OCI-LY1 (cell line): Measurements from ENCODE around the gene PLA2G2E.

Experiments
- EZH2 ChIP-seq: fragments of 200-600 bp; sonication (generic), shearing (Covaris generic); IDR thresholded peaks from 2 replicates; pipeline ENCODE4 v1.8.0; 2017; ENCODE audit warnings: borderline replicate concordance, mixed run types, mild to moderate bottlenecking, antibody characterized with exemption, low read length, moderate library complexity, mixed read lengths
- TF ChIP-seq, protein P1 (sequence below): fragments of 200-600 bp; sonication (generic), shearing (Covaris generic); IDR thresholded peaks from 2 replicates; pipeline ENCODE4 v1.5.1; 2017; ENCODE audit warnings: mild to moderate bottlenecking, antibody characterized with exemption, low read length, moderate library complexity, mixed read lengths

DNA sequence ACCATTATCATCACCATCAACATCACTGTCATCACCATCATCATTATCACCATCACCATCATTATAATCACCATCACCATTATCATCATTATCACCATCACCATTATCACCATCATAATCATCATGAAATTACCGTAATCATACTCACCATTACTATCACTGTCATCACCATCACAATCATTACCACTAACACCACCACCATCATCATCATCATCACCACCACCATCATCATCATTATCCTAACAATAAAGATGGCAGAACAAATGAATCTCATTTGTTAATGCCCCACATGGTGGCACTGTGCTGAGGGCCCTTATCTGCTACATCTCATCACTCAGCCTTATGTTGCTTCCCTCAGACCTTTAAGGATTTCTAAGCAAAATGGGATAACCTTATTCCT, 9.4 kb upstream of the PLA2G2E start:
- TF ChIP-seq, protein P1, sequence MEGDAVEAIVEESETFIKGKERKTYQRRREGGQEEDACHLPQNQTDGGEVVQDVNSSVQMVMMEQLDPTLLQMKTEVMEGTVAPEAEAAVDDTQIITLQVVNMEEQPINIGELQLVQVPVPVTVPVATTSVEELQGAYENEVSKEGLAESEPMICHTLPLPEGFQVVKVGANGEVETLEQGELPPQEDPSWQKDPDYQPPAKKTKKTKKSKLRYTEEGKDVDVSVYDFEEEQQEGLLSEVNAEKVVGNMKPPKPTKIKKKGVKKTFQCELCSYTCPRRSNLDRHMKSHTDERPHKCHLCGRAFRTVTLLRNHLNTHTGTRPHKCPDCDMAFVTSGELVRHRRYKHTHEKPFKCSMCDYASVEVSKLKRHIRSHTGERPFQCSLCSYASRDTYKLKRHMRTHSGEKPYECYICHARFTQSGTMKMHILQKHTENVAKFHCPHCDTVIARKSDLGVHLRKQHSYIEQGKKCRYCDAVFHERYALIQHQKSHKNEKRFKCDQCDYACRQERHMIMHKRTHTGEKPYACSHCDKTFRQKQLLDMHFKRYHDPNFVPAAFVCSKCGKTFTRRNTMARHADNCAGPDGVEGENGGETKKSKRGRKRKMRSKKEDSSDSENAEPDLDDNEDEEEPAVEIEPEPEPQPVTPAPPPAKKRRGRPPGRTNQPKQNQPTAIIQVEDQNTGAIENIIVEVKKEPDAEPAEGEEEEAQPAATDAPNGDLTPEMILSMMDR = no peak
- no peak for TF ChIP-seq EZH2
